ENCODE results near the gene TP53AIP1.

GRCh38 chr11:128949791-128950454 lies 7.3 kb upstream of the TP53AIP1 start:
- TF ChIP-seq POLR2A (IDR thresholded peaks at IDR 0.05) (no peak), CTCF (IDR thresholded peaks at IDR 0.05 in 8 of 11, conservative IDR thresholded peaks at IDR 0.05 in 3 of 11) (no peak)

Measured in spleen (tissue), 7 donors.